Measurements from ENCODE around the gene GLIS1.

GRCh38 chr1:53685272-53686051 is 53.5 kb downstream of the GLIS1 start:
- TF ChIP-seq GATA2 (IDR thresholded peaks at IDR 0.05; ENCODE audit: low read depth, low read length), result peak; percentile 22; the same call in 1 of the 2 replicates
- TF ChIP-seq GATA3 (IDR thresholded peaks at IDR 0.05; ENCODE audit: low read depth, low read length), result no peak

All from SH-SY5Y (cell line).